ENCODE results near the gene CHMP2A.

GRCh38 chr19:58566989-58567388 is 12.1 kb upstream of the CHMP2A start:
- TF ChIP-seq CTCF (conservative IDR thresholded peaks at IDR 0.05; ENCODE audit: low read length) (no peak), EZH2phosphoT487 (IDR thresholded peaks at IDR 0.05; ENCODE audit: borderline replicate concordance, low read depth, low read length) (no peak)

Measured in OCI-LY7 (cell line).